ENCODE measurements around the gene FZD10. TPM values are rescaled to one million over a fixed set of nuclear protein-coding genes. Genes with fewer than 3 reads are reported as not detected.
A peak's percentile ranks its signal among the peaks of the same experiment; 100 is the strongest.

FZD10 gene
- total RNA-seq, 1 donor from 2014 or later: 1.0 TPM

DNA sequence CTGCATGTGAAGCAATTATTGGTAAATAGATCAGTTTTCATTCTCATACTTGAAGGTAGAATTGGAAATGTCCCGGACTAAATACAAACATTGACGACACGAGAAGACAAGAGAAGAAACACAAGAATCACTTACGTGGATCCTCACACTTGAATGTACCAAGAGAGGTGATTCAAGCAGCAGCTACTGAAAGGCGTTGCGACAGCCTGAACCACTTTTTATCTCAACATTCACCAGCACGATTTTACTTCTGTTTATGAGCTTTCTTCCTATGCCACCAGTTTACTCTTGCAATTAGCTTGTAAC is 3.6 kb upstream of the FZD10 start:
- TF ChIP-seq, protein P1, sequence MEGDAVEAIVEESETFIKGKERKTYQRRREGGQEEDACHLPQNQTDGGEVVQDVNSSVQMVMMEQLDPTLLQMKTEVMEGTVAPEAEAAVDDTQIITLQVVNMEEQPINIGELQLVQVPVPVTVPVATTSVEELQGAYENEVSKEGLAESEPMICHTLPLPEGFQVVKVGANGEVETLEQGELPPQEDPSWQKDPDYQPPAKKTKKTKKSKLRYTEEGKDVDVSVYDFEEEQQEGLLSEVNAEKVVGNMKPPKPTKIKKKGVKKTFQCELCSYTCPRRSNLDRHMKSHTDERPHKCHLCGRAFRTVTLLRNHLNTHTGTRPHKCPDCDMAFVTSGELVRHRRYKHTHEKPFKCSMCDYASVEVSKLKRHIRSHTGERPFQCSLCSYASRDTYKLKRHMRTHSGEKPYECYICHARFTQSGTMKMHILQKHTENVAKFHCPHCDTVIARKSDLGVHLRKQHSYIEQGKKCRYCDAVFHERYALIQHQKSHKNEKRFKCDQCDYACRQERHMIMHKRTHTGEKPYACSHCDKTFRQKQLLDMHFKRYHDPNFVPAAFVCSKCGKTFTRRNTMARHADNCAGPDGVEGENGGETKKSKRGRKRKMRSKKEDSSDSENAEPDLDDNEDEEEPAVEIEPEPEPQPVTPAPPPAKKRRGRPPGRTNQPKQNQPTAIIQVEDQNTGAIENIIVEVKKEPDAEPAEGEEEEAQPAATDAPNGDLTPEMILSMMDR (conservative IDR thresholded peaks at IDR 0.05; ENCODE audit: low read depth, low read length): no peak
- no peak for DNase-seq (ENCODE audit: low read depth)
- H3K4me3 ChIP-seq (ENCODE audit: low read depth, low read length): no peak overlapping the region

DNA sequence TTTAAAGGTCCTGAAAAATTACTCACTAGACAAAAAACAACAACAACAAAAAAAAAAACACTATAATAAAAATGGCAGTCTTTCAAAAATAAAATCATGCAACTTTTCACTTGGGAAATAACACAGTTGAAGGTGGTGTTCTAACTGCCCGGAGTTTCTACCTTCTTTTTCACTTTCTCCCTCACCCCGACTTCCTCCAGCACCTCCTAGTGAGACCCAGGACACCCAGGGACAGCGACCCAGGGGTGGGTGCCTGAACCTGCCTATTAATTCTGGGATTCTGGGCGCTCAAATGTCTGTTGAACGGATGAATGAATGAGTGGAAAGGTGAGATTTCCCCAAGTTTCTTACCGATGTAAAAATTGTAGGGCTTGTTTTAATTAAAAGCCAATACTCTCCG is 2.0 kb upstream of the FZD10 start:
- no peak for DNase-seq (ENCODE audit: low read depth)
- H3K4me3 ChIP-seq (ENCODE audit: low read depth, low read length): no peak overlapping the region
- TF ChIP-seq, protein P1 (conservative IDR thresholded peaks at IDR 0.05; ENCODE audit: low read depth, low read length): no peak

DNA sequence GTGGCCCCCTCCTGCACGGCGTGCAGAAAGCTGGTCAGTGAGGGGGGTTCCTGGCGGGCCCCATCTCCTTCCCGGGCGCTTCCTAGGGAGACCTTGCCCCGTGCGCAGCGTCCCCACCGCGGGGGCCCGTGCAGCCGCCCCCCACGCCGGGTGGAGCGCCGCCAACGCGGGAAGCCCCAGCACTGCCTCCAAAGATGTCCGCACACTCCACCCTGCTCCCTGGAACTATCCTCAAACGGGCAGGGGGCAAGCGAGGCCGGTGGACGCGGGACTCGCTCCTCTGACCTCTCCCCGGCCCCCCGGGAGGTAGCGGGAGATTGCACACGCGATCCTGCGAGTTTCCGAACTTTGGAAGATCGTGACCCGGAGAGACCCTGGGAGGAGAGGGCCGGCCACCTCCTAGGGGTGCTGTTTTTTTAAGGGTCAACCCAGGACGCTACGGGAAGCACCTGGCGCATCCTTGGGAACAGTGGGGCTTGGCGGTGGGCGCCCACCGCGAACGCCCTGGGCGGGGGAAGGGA is 1.5 kb upstream of the FZD10 start:
- TF ChIP-seq, protein P1 (conservative IDR thresholded peaks at IDR 0.05; ENCODE audit: low read depth, low read length): no peak
- no peak overlapping the region for H3K4me3 ChIP-seq (ENCODE audit: low read depth, low read length)
- DNase-seq (ENCODE audit: low read depth): no peak

DNA sequence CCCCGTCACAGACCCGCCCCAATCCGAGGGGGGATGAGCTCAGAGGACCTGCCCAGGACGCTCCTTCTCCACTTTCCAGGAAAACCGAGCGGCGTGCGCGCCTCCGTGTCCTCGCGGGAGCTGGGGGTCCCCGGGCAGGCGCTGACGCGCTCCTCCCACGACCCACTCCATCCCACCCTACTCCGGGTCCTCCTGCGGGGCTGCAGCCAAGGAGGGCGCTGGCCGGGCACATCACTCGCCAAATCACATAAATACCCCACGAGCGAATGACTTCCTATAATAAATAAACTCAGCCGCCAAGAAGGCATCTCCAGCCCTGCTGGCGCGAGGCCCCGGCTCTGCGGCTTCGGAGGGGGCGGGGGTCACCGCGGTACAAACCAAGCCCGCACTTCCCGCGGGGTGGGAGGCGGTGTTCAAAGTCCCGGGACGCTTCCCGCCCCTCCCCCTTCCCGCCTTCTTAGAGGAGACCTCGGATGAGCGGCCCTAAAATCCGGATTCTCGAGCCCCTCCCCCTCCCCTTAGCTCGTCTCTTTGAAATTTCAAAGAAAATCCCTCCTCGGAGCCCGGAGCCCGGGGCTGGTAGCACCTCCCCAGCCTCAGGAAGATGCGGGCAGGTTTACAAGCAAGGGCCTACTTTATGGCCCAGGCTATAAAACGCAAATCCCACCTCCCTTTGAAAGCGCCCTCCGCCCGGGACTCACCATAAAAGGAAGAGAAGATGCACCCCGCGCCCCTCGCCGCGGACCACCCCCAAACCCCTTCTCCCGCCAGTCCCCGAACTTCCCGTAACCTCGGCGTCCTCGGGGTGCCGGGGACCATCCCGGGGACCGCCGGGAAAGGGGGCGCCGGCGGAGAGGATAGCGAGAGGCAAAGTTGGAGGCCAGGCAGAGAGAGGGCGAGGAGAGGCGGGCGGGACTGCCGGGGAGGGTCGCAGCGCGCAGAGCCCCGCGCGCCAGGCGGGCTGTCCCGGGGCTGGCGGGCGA is 712 bp upstream of the FZD10 start:
- H3K4me3 ChIP-seq (ENCODE audit: low read depth, low read length): peak overlapping the region; percentile 42
- no peak for DNase-seq (ENCODE audit: low read depth)
- TF ChIP-seq, protein P1 (conservative IDR thresholded peaks at IDR 0.05; ENCODE audit: low read depth, low read length): no peak

DNA sequence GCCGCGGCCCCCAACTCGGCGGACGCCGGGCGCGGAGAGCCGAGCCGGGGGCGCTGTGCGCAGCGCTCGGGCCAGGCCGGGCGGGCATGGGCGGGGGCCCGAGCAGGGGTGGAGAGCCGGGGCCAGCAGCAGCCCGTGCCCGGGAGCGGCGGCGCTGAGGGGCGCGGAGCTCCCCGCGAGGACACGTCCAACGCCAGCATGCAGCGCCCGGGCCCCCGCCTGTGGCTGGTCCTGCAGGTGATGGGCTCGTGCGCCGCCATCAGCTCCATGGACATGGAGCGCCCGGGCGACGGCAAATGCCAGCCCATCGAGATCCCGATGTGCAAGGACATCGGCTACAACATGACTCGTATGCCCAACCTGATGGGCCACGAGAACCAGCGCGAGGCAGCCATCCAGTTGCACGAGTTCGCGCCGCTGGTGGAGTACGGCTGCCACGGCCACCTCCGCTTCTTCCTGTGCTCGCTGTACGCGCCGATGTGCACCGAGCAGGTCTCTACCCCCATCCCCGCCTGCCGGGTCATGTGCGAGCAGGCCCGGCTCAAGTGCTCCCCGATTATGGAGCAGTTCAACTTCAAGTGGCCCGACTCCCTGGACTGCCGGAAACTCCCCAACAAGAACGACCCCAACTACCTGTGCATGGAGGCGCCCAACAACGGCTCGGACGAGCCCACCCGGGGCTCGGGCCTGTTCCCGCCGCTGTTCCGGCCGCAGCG is 639 bp downstream of the FZD10 start:
- H3K4me3 ChIP-seq (ENCODE audit: low read depth, low read length): peak overlapping the region; percentile 26
- DNase-seq (ENCODE audit: low read depth): no peak
- TF ChIP-seq, protein P1 (conservative IDR thresholded peaks at IDR 0.05; ENCODE audit: low read depth, low read length): no peak

DNA sequence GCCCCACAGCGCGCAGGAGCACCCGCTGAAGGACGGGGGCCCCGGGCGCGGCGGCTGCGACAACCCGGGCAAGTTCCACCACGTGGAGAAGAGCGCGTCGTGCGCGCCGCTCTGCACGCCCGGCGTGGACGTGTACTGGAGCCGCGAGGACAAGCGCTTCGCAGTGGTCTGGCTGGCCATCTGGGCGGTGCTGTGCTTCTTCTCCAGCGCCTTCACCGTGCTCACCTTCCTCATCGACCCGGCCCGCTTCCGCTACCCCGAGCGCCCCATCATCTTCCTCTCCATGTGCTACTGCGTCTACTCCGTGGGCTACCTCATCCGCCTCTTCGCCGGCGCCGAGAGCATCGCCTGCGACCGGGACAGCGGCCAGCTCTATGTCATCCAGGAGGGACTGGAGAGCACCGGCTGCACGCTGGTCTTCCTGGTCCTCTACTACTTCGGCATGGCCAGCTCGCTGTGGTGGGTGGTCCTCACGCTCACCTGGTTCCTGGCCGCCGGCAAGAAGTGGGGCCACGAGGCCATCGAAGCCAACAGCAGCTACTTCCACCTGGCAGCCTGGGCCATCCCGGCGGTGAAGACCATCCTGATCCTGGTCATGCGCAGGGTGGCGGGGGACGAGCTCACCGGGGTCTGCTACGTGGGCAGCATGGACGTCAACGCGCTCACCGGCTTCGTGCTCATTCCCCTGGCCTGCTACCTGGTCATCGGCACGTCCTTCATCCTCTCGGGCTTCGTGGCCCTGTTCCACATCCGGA is 1.4 kb downstream of the FZD10 start:
- TF ChIP-seq, protein P1 (conservative IDR thresholded peaks at IDR 0.05; ENCODE audit: low read depth, low read length): no peak
- no peak overlapping the region for H3K4me3 ChIP-seq (ENCODE audit: low read depth, low read length)
- DNase-seq (ENCODE audit: low read depth): no peak

Data from epithelial cell of proximal tubule (primary cell).